IMR-90 (cell line): Measurements from ENCODE around the gene SRPK3.

ENCODE experiments used
- MAFK ChIP-seq: IDR thresholded peaks from 2 replicates; pipeline ENCODE4 v1.6.1; 2012; ENCODE audit warnings: low read depth, low read length, improper control_type of control experiment
- MAZ ChIP-seq: IDR thresholded peaks from 2 replicates; pipeline ENCODE4 v1.6.1; 2012; ENCODE audit warnings: low read depth, mild to moderate bottlenecking, low read length, improper control_type of control experiment, moderate library complexity, borderline replicate concordance
- MXI1 ChIP-seq: IDR thresholded peaks from 2 replicates; pipeline ENCODE4 v1.6.1; 2012; ENCODE audit warnings: low read depth, mild to moderate bottlenecking, low read length, moderate library complexity, borderline replicate concordance
- POLR2A ChIP-seq: IDR thresholded peaks from 2 replicates; pipeline ENCODE4 v1.6.1; 2012; ENCODE audit warnings: mild to moderate bottlenecking, low read depth, low read length
- RAD21 ChIP-seq: IDR thresholded peaks from 2 replicates; pipeline ENCODE4 v1.6.1; 2012; ENCODE audit warnings: low read length, improper control_type of control experiment
- RFX5 ChIP-seq: IDR thresholded peaks from 2 replicates; pipeline ENCODE4 v1.8.0; 2012; ENCODE audit warnings: low read depth, mild to moderate bottlenecking, low read length, moderate library complexity
- USF2 ChIP-seq: fragments of 150-350 bp; IDR thresholded peaks from 2 replicates; pipeline ENCODE4 v1.6.1; 2017; ENCODE audit warnings: mild to moderate bottlenecking, antibody characterized with exemption, low read length, low read depth
- TF ChIP-seq, protein P1 (sequence below): conservative IDR thresholded peaks from 2 replicates; pipeline ENCODE4 v1.5.1; 2012; ENCODE audit warnings: mild to moderate bottlenecking, low read depth, low read length, improper control_type of control experiment

DNA sequence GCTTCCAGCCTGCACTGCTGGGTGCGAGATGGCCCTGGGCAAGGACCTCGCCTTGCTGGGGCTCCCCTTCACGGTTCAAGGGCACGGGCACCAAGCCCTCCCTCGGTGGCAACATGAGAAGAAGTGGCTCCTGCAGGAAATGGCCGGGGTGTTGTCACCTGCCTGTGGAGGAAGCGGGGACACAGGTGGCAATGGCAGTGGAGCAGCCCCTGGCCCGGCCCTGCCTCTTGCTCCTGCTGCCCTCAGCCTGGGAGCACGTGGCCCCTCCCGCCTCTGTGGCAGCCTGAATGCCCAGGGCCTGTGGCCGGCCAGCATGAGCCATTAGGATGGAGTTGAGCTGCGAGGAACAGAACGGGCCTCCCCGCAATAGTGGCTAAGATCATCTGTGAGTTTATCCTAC is 39.4 kb upstream of the SRPK3 start:
- TF ChIP-seq, protein P1, sequence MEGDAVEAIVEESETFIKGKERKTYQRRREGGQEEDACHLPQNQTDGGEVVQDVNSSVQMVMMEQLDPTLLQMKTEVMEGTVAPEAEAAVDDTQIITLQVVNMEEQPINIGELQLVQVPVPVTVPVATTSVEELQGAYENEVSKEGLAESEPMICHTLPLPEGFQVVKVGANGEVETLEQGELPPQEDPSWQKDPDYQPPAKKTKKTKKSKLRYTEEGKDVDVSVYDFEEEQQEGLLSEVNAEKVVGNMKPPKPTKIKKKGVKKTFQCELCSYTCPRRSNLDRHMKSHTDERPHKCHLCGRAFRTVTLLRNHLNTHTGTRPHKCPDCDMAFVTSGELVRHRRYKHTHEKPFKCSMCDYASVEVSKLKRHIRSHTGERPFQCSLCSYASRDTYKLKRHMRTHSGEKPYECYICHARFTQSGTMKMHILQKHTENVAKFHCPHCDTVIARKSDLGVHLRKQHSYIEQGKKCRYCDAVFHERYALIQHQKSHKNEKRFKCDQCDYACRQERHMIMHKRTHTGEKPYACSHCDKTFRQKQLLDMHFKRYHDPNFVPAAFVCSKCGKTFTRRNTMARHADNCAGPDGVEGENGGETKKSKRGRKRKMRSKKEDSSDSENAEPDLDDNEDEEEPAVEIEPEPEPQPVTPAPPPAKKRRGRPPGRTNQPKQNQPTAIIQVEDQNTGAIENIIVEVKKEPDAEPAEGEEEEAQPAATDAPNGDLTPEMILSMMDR = no peak
- no peak for TF ChIP-seq MXI1
- TF ChIP-seq POLR2A = no peak
- TF ChIP-seq MAFK = no peak
- no peak for TF ChIP-seq RFX5
- TF ChIP-seq USF2 = no peak
- TF ChIP-seq MAZ = no peak
- TF ChIP-seq RAD21 = no peak
